ENCODE measurements around the gene WDR27.

WDR27 gene

GRCh38 chr6:169624785-169625184, 77.0 kb downstream of the WDR27 start:
- ChIA-PET POLR2A (ENCODE audit: low non-redundant PET) (no interaction called here), CTCF (no interaction called here)
- DNase-seq (ENCODE audit: low spot score): no peak
- no peak for TF ChIP-seq CTCF (conservative IDR thresholded peaks at IDR 0.05; ENCODE audit: low read depth)
- H3K27ac ChIP-seq: no peak overlapping the region

- DNase-seq (ENCODE audit: low spot score): no peak
- no peak overlapping the region for H3K27ac ChIP-seq
- CTCF ChIA-PET: no interaction called here
- no peak for TF ChIP-seq CTCF (conservative IDR thresholded peaks at IDR 0.05; ENCODE audit: low read depth)
- POLR2A ChIA-PET (ENCODE audit: low non-redundant PET): no interaction called here
Measured at GRCh38 chr6:169623975-169624374, 77.9 kb downstream of the WDR27 start.

GRCh38 chr6:169623343-169623742, 78.5 kb downstream of the WDR27 start:
- ChIA-PET POLR2A (ENCODE audit: low non-redundant PET) (no interaction called here), CTCF (no interaction called here)
- DNase-seq (ENCODE audit: low spot score): no peak

GRCh38 chr6:169622618-169623017, 79.2 kb downstream of the WDR27 start:
- no peak overlapping the region for H3K27ac ChIP-seq
- TF ChIP-seq CTCF (conservative IDR thresholded peaks at IDR 0.05; ENCODE audit: low read depth): no peak
- no peak for DNase-seq (ENCODE audit: low spot score)
- ChIA-PET CTCF (interaction anchor here (0.6 kb wide), 1 partner anchor 89 kb away, joined by 6 read pairs; no protein-coding TSS in a partner anchor), POLR2A (ENCODE audit: low non-redundant PET) (no interaction called here)

More at GRCh38 chr6:169623343-169623742, 78.5 kb downstream of the WDR27 start:
- no peak for TF ChIP-seq CTCF (conservative IDR thresholded peaks at IDR 0.05; ENCODE audit: low read depth)
- H3K27ac ChIP-seq: no peak overlapping the region

- no peak for TF ChIP-seq CTCF (conservative IDR thresholded peaks at IDR 0.05; ENCODE audit: low read depth)
- ChIA-PET POLR2A (ENCODE audit: low non-redundant PET) (no interaction called here), CTCF (no interaction called here)
- H3K27ac ChIP-seq: no peak overlapping the region
- no peak for DNase-seq (ENCODE audit: low spot score)
Measured at GRCh38 chr6:169621311-169621710, 80.5 kb downstream of the WDR27 start.

- H3K27ac ChIP-seq: no peak overlapping the region
- no peak for DNase-seq (ENCODE audit: low spot score)
- TF ChIP-seq CTCF (conservative IDR thresholded peaks at IDR 0.05; ENCODE audit: low read depth): no peak
- POLR2A ChIA-PET (ENCODE audit: low non-redundant PET): no interaction called here
- CTCF ChIA-PET: interaction anchor here (0.6 kb wide), 1 partner anchor 927 kb away, joined by 5 read pairs; no protein-coding TSS in a partner anchor
Measured at GRCh38 chr6:169620171-169621130, 81.4 kb downstream of the WDR27 start.
